ENCODE measurements around the gene LDLRAP1. TPM values are rescaled to one million over a fixed set of nuclear protein-coding genes. Genes with fewer than 3 reads are reported as not detected.

LDLRAP1 gene
- total RNA-seq, 1 donor from 2014 or later: 22.3 TPM

DNA sequence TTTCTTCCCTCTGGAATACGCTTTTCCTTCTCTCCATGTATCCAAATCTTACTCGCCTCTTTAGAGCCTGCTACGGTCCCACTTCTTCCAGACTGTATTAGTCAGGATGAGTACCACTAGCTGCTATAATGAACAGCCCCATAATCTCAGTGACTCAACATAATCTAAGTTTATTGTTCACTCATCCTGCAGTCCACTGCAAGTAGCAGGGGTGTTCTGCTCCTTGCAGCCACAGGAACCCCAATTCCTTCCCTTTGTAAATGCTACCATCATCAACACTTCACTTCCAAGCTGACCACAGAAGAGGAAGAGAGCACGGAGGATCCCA lies 18.1 kb upstream of the LDLRAP1 start:
- Histone ChIP-seq H3K27ac (no peak overlapping the region), H3K36me3 (no peaks in the 10 kb centered on the region), H3K27me3 (no peaks in the 10 kb centered on the region), H3K4me1 (peaks cover 5% of the 10 kb centered on the region), H3K4me3 (no peak overlapping the region), H3K9me3 (no peaks in the 10 kb centered on the region)
- no peak for DNase-seq (ENCODE audit: extremely low spot score in 2 of 2)
- intact Hi-C loops (cut with DNase I): loop anchor here (10.0 kb wide), 1 partner anchor 111 kb away; no protein-coding TSS in a partner anchor
- no peak for TF ChIP-seq POLR2A (IDR thresholded peaks at IDR 0.05)

DNA sequence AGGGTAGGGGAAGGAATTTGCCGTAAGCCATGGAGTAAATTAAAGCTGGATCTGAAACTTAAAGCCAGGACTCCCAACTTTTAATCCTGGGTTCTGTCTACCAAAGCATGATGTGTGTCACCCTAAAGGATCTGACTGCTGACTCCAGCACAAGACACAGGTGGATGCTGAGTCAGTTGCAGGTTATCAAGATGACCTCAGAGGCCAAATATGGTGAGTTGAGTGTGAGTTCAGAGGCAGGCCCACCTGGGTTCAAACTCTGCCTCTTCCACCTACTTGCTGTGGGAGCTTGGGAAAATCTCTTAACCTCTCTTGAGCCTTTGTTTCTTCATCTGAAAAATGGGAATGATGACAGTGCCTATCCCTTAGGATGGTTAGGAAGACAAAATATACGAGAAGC lies 16.7 kb upstream of the LDLRAP1 start:
- H3K4me3 ChIP-seq: no peak overlapping the region
- no peaks in the 10 kb centered on the region for H3K36me3 ChIP-seq
- DNase-seq (ENCODE audit: extremely low spot score in 2 of 2): no peak
- peaks cover 5% of the 10 kb centered on the region for H3K4me1 ChIP-seq
- TF ChIP-seq POLR2AphosphoS5 (IDR thresholded peaks at IDR 0.05; ENCODE audit: insufficient read depth in 1 of 2, low read depth in 1 of 2) (no peak), POLR2A (IDR thresholded peaks at IDR 0.05) (no peak)
- TF ChIP-seq, protein P1, sequence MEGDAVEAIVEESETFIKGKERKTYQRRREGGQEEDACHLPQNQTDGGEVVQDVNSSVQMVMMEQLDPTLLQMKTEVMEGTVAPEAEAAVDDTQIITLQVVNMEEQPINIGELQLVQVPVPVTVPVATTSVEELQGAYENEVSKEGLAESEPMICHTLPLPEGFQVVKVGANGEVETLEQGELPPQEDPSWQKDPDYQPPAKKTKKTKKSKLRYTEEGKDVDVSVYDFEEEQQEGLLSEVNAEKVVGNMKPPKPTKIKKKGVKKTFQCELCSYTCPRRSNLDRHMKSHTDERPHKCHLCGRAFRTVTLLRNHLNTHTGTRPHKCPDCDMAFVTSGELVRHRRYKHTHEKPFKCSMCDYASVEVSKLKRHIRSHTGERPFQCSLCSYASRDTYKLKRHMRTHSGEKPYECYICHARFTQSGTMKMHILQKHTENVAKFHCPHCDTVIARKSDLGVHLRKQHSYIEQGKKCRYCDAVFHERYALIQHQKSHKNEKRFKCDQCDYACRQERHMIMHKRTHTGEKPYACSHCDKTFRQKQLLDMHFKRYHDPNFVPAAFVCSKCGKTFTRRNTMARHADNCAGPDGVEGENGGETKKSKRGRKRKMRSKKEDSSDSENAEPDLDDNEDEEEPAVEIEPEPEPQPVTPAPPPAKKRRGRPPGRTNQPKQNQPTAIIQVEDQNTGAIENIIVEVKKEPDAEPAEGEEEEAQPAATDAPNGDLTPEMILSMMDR (IDR thresholded peaks at IDR 0.05): no peak
- no peaks in the 10 kb centered on the region for H3K9me3 ChIP-seq
- intact Hi-C loops (cut with DNase I): loop anchor here (10.0 kb wide), 1 partner anchor 112 kb away; no protein-coding TSS in a partner anchor
- H3K27ac ChIP-seq: no peak overlapping the region
- no peaks in the 10 kb centered on the region for H3K27me3 ChIP-seq

DNA sequence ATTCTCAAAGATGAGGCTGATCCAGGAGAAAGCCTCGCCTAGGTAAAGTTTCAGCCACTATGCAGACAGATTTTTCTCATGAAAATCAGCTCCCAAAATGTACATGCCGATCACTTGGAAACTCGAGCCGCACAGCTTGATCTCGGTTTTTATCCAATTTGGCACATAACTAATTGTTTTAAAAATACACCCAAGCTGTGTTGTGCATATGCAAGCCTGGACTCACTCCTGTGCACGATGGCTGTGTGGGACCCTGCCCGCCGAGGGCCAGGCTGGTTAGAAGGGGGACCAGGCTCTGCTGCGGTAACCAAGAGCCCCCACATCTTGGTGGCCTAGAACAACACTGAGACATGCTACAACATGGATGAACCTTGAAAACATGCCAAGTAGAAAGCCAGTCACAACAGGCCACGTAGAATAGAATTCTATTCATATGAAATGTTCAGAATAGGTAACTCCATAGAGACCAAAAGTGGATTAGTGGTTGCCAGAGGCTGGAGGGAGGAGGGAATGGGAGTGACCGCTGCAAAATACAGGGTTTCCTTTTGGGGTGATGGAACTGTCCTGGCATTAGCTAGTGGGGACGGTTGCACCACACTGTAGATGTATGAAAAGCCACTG lies 16.1 kb upstream of the LDLRAP1 start:
- TF ChIP-seq, protein P1 (IDR thresholded peaks at IDR 0.05): no peak
- TF ChIP-seq POLR2A (IDR thresholded peaks at IDR 0.05) (no peak), POLR2AphosphoS5 (IDR thresholded peaks at IDR 0.05; ENCODE audit: insufficient read depth in 1 of 2, low read depth in 1 of 2) (no peak)
- DNase-seq (ENCODE audit: extremely low spot score in 2 of 2): no peak
- Histone ChIP-seq H3K4me3 (no peak overlapping the region), H3K27me3 (no peaks in the 10 kb centered on the region), H3K36me3 (no peaks in the 10 kb centered on the region), H3K27ac (no peak overlapping the region), H3K4me1 (peaks cover 5% of the 10 kb centered on the region), H3K9me3 (no peaks in the 10 kb centered on the region)
- intact Hi-C loops (cut with DNase I): loop anchor here (10.0 kb wide), 1 partner anchor 113 kb away; no protein-coding TSS in a partner anchor

DNA sequence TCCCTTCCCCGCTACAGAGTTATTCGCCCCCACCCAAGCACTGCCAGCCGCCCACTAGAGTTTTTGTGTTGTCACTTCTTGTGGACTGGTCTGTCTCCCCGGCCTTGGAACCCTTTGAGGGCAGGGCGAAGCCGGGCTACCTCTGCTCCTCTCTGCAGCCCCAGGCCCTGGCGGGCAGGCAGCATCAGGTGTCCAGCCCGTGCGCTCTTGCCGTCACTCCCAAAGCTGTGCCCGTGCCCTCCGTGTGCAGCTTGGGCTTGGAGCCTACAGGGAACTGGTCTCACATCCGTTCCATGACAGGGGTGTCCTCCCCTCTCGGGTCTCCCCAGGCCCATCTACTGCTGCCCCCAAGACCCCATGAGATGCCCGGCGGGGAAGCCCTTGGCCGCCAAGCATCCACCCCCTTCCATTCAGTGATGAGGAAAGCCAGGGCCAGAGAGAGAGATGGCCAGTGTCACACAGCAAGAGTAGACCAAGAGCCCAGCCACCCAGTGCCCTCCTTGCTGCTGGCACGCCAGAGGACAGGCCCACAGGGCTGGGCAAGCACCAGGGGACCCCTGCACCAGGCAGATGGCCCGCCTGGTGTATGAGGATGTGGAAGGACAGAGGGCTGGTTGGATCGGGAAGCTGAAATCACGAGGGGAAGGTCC lies 15.3 kb upstream of the LDLRAP1 start:
- Histone ChIP-seq H3K4me1 (peaks cover 5% of the 10 kb centered on the region), H3K27me3 (no peaks in the 10 kb centered on the region), H3K36me3 (no peaks in the 10 kb centered on the region), H3K4me3 (no peak overlapping the region), H3K9me3 (no peaks in the 10 kb centered on the region), H3K27ac (no peak overlapping the region)
- intact Hi-C loops (cut with DNase I): loop anchor here (10.0 kb wide), 1 partner anchor 113 kb away; no protein-coding TSS in a partner anchor
- TF ChIP-seq, protein P1 (IDR thresholded peaks at IDR 0.05): no peak
- TF ChIP-seq POLR2A (IDR thresholded peaks at IDR 0.05): no peak
- TF ChIP-seq POLR2AphosphoS5 (IDR thresholded peaks at IDR 0.05; ENCODE audit: insufficient read depth in 1 of 2, low read depth in 1 of 2): no peak
- no peak for DNase-seq (ENCODE audit: extremely low spot score in 2 of 2)

DNA sequence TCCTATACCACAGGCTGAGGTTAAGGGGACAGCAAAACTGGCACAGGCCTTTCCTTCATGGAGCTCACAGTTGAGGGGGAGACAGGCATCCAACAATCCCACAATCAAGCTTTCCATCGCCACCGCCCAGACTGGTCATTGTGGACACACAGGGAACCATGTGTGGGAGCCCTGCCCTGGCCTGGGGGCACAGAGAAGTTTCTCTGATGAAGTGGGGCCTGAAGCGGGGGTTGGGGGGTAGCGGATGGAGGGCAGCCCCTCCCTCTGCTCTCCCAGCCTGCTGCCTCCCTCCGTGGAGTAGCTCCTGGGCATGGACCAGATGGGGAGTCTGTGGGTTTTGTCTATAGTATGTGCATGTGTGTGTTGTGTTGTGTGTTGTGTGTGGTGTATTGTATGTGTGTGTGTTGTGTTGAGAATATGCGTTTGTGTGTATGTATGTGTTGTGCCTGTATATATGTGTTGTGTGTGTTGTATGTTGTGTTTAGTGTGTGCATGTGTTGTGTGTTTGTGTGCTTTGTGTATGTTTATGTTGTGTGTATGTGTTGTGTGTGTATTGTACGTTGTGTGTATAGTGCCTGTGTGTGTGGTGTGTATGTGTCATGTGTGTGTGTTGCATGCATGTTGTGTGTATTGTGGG lies 14.4 kb upstream of the LDLRAP1 start:
- intact Hi-C loops (cut with DNase I): loop anchor here (10.0 kb wide), 1 partner anchor 114 kb away; no protein-coding TSS in a partner anchor
- no peak overlapping the region for H3K27ac ChIP-seq
- no peaks in the 10 kb centered on the region for H3K9me3 ChIP-seq
- no peak for DNase-seq (ENCODE audit: extremely low spot score in 2 of 2)
- no peaks in the 10 kb centered on the region for H3K36me3 ChIP-seq
- no peak for TF ChIP-seq POLR2A (IDR thresholded peaks at IDR 0.05)
- TF ChIP-seq, protein P1 (IDR thresholded peaks at IDR 0.05): no peak
- TF ChIP-seq POLR2AphosphoS5 (IDR thresholded peaks at IDR 0.05; ENCODE audit: insufficient read depth in 1 of 2, low read depth in 1 of 2): no peak
- H3K27me3 ChIP-seq: no peaks in the 10 kb centered on the region
- no peak overlapping the region for H3K4me3 ChIP-seq
- peaks cover 5% of the 10 kb centered on the region for H3K4me1 ChIP-seq

All from vagina (tissue), 2 donors.